Thoracic aorta (tissue), 2 donors: ENCODE results near the gene ARID3C. TPM values are rescaled to one million over a fixed set of nuclear protein-coding genes. Genes with fewer than 3 reads are reported as not detected.

ENCODE experiments used
- ATAC-seq: fragments of 150-250 bp; one replicate; pipeline ENCODE4 v1.8.0; 2017; ENCODE audit warnings: low read depth; ENCODE audit not compliant: insufficient number of reproducible peaks, low FRiP score
- DNase-seq: peaks from one replicate; pipeline ENCODE4 v3.0.0-alpha.2; 2020; ENCODE audit warnings: low spot score
- H3K27ac ChIP-seq, 2 donors: fragments of 200-600 bp; sonication (generic); 1 replicate in 1 of 2; 2 replicates in 1 of 2; pipeline ENCODE4 v1.5.1; 2016; ENCODE audit warnings: mild to moderate bottlenecking in 2 of 2, moderate library complexity in 2 of 2
- H3K27me3 ChIP-seq: fragments of 200-600 bp; sonication (generic); replicated peaks from 2 replicates; pipeline ENCODE4 v1.6.0; 2016; ENCODE audit warnings: mild to moderate bottlenecking; ENCODE audit not compliant: insufficient read depth
- H3K36me3 ChIP-seq: fragments of 200-600 bp; sonication (generic); one replicate; pipeline ENCODE4 v1.5.1; 2016
- H3K4me1 ChIP-seq, 2 donors: fragments of 200-600 bp; sonication (generic); 1 replicate in 1 of 2; 2 replicates in 1 of 2; pipeline versions ENCODE4 v1.5.1 to v1.6.0; 2016; ENCODE audit warnings: low read depth in 2 of 2, mild to moderate bottlenecking in 1 of 2; ENCODE audit not compliant: control insufficient read depth in 1 of 2
- H3K4me3 ChIP-seq: fragments of 200-600 bp; sonication (generic); 2 replicates; pipeline ENCODE4 v1.5.1; 2016; ENCODE audit warnings: mild to moderate bottlenecking
- H3K9me3 ChIP-seq: fragments of 200-600 bp; sonication (generic); 2 replicates; pipeline ENCODE4 v1.5.1; 2016
- total RNA-seq, 2 donors: library from RNA; depleted of rRNA; stranded (reverse); fragments of >200 nt; gene quantifications; one replicate each; pipeline versions ENCODE4 v1.1.0 to v1.2.3, GENCODE V29; 2016
- TF ChIP-seq, protein P1 (sequence below): fragments of 200-600 bp; sonication (generic); IDR thresholded peaks from one replicate; pipeline ENCODE4 v1.5.1; 2019; ENCODE audit warnings: antibody characterized with exemption

The ARID3C gene
- total RNA-seq, 2 donors from 2014 or later = not detected

DNA sequence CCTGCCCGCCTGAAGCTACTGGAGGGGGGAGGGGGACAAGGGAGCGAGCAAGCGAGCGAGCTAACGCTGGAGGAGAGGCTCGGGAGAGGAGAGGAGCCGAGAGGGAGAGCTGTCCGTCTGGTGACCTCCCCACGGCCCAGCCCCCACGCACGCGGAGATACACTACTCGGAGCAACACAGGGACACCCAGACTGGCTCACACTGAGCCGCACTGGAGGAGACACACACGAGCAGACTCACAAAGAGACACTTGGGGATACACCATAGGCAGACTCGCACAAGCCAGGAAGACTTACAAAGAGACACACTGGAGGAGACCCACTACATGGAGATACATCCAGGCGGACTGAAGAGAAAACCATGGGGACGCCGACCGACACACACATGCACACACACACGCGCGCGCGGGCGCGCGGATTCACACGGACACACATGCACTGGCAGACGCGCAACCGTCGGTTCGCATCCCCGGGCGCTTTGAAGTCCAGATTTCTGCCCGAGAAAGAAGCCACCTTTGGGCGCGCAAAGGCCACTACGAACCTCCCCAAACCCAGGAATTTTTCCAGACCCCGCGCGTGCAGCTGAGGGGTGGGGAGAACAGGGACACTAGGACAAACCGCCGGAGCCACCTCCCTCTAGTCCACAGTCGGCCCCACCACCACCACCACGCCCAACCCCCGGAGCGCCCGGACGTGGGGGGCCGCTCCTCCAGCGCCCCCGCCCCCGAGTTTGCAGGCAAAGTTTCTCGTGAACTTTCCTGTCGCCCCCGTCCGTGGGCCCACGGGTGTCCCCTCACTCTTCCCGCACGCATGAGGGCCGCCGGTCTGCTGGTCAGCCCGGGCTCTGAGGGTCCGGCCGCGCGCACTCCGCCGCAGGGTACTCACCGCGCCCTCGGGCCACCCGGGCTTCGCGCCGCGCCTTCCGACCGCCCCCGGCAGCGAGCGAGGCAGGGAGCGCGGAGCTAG is 39.9 kb downstream of the ARID3C start:
- Histone ChIP-seq H3K27ac (no peak overlapping the region), H3K4me3 (peak overlapping the region; percentile 69), H3K9me3 (no peaks in the 10 kb centered on the region), H3K36me3 (no peaks in the 10 kb centered on the region), H3K4me1 (peaks cover 21 to 51% of the 10 kb centered on the region in 2 donors), H3K27me3 (peaks cover 16% of the 10 kb centered on the region)
- no peak for ATAC-seq
- TF ChIP-seq, protein P1, sequence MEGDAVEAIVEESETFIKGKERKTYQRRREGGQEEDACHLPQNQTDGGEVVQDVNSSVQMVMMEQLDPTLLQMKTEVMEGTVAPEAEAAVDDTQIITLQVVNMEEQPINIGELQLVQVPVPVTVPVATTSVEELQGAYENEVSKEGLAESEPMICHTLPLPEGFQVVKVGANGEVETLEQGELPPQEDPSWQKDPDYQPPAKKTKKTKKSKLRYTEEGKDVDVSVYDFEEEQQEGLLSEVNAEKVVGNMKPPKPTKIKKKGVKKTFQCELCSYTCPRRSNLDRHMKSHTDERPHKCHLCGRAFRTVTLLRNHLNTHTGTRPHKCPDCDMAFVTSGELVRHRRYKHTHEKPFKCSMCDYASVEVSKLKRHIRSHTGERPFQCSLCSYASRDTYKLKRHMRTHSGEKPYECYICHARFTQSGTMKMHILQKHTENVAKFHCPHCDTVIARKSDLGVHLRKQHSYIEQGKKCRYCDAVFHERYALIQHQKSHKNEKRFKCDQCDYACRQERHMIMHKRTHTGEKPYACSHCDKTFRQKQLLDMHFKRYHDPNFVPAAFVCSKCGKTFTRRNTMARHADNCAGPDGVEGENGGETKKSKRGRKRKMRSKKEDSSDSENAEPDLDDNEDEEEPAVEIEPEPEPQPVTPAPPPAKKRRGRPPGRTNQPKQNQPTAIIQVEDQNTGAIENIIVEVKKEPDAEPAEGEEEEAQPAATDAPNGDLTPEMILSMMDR = no peak
- DNase-seq = no peak

GRCh38 chr9:34587271-34587670 is 41.6 kb downstream of the ARID3C start:
- no peak for DNase-seq
- no peak overlapping the region for H3K27ac ChIP-seq
- H3K27me3 ChIP-seq = peaks cover 16% of the 10 kb centered on the region
- no peak overlapping the region for H3K4me3 ChIP-seq
- TF ChIP-seq, protein P1 = no peak
- no peak for ATAC-seq
- H3K9me3 ChIP-seq = no peaks in the 10 kb centered on the region
- peaks cover 16 to 34% of the 10 kb centered on the region in 2 donors for H3K4me1 ChIP-seq
- no peaks in the 10 kb centered on the region for H3K36me3 ChIP-seq

- H3K4me3 ChIP-seq = no peak overlapping the region
- TF ChIP-seq, protein P1 = no peak
- no peaks in the 10 kb centered on the region for H3K36me3 ChIP-seq
- ATAC-seq = no peak
- no peak overlapping the region for H3K27ac ChIP-seq
- no peaks in the 10 kb centered on the region for H3K9me3 ChIP-seq
- H3K4me1 ChIP-seq = peaks cover 16 to 25% of the 10 kb centered on the region in 2 donors
- no peak for DNase-seq
- H3K27me3 ChIP-seq = peaks cover 16% of the 10 kb centered on the region
Observed at GRCh38 chr9:34585946-34586669, 42.8 kb downstream of the ARID3C start.

DNA sequence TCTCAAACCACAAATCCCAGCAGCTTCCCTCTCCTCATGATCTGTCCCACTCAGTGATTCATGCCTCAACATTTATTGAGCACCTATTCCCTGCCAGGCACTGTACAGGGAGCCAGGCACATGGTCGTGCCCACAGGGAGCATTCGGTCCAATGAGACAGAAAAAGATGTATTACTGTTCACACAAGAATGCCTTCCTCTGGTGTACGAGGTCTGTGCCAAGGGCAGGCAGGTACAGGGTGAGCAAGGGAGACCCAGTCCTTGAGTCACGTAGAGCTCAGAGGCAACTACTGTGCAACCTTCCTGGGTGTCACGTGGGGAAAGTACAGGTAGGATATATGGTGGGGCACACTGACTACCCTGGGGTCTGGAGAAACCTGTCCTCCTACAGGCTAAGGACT is 43.9 kb downstream of the ARID3C start:
- DNase-seq (no peak), ATAC-seq (no peak)
- Histone ChIP-seq H3K36me3 (no peaks in the 10 kb centered on the region), H3K4me1 (peaks cover 7 to 13% of the 10 kb centered on the region in 2 donors), H3K27ac (no peak overlapping the region), H3K9me3 (no peaks in the 10 kb centered on the region), H3K27me3 (peaks cover 16% of the 10 kb centered on the region), H3K4me3 (no peak overlapping the region)
- TF ChIP-seq, protein P1 = no peak

DNA sequence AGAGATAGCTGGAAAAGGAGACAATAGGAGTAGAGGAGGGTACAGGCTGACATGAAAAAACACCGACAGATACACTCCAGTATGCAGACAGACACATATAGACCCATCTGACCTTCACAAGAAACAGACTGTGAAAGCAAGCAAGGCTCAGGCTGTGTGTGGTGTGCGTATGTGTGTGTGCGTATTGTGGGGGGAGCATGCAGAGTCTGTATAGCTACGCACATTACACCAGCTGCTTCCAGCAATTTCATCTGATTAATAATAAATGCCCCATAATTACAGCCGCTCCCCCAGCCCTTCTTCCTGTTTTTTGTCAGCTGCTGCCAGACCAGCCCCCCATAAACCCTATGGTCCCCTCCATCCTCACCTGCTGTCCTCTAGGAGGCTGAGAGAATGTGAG is 46.1 kb downstream of the ARID3C start:
- Histone ChIP-seq H3K27me3 (peaks cover 12% of the 10 kb centered on the region), H3K4me1 (peaks cover 0 to 10% of the 10 kb centered on the region in 2 donors), H3K4me3 (no peak overlapping the region), H3K27ac (no peak overlapping the region), H3K9me3 (no peaks in the 10 kb centered on the region), H3K36me3 (no peaks in the 10 kb centered on the region)
- TF ChIP-seq, protein P1 = no peak
- ATAC-seq = no peak
- DNase-seq = no peak
